Mesenchymal stem cell (in vitro differentiated cells and primary cell): ENCODE measurements around the gene ALG3. TPM values are rescaled to one million over a fixed set of nuclear protein-coding genes. Genes with fewer than 3 reads are reported as not detected.

Source experiments
- DNase-seq: peaks from one replicate; pipeline ENCODE4 v3.0.0-alpha.2; 2013
- H2AFZ ChIP-seq: one replicate; pipeline ENCODE4 v1.6.1; 2013; ENCODE audit warnings: low read depth, mild to moderate bottlenecking, control low read depth, inconsistent platforms, low read length, moderate library complexity
- H2AK5ac ChIP-seq: 2 replicates; pipeline ENCODE4 v1.6.1; 2013; ENCODE audit warnings: low read length, moderate library complexity, mild to moderate bottlenecking, inconsistent platforms; ENCODE audit not compliant: severe bottlenecking
- H2BK120ac ChIP-seq: one replicate; pipeline ENCODE4 v1.6.1; 2013; ENCODE audit warnings: low read depth, mild to moderate bottlenecking, inconsistent platforms, low read length, moderate library complexity
- H2BK12ac ChIP-seq, 2 experiments: one replicate each; pipeline ENCODE4 v1.6.1; 2013; ENCODE audit warnings: inconsistent platforms in 2 of 2, low read length in 2 of 2, mild to moderate bottlenecking in 2 of 2, moderate library complexity in 2 of 2, control low read depth in 1 of 2
- H2BK15ac ChIP-seq: one replicate; pipeline ENCODE4 v1.6.1; 2013; ENCODE audit warnings: mild to moderate bottlenecking, low read depth, inconsistent platforms; ENCODE audit not compliant: poor library complexity, severe bottlenecking
- H2BK5ac ChIP-seq: 2 replicates; pipeline ENCODE4 v1.6.1; 2013; ENCODE audit warnings: low read depth, mild to moderate bottlenecking, low read length, control low read depth, inconsistent platforms; ENCODE audit not compliant: poor library complexity, severe bottlenecking
- H3K14ac ChIP-seq, 2 experiments: one replicate each; pipeline ENCODE4 v1.6.1; 2013; ENCODE audit warnings: inconsistent platforms in 2 of 2, low read length in 2 of 2, control low read depth in 1 of 2, mild to moderate bottlenecking in 1 of 2, moderate library complexity in 1 of 2
- H3K18ac ChIP-seq, 2 experiments: one replicate each; pipeline ENCODE4 v1.6.1; 2013; ENCODE audit warnings: inconsistent platforms in 2 of 2, low read length in 2 of 2, control low read depth in 1 of 2, low read depth in 1 of 2, mild to moderate bottlenecking in 1 of 2
- H3K23ac ChIP-seq, 2 experiments: one replicate each; pipeline ENCODE4 v1.6.1; 2013; ENCODE audit warnings: inconsistent platforms in 2 of 2, low read length in 2 of 2, mild to moderate bottlenecking in 2 of 2, moderate library complexity in 2 of 2, control low read depth in 1 of 2
- H3K27ac ChIP-seq: 2 replicates; pipeline ENCODE4 v1.5.1; 2013; ENCODE audit warnings: mild to moderate bottlenecking, moderate library complexity, low read length, control low read depth, inconsistent platforms; ENCODE audit not compliant: poor library complexity, severe bottlenecking
- H3K27me3 ChIP-seq, 2 experiments: 2 replicates each; pipeline versions ENCODE4 v1.6.1 to v1.7.0; 2013; ENCODE audit warnings: low read length in 2 of 2, mild to moderate bottlenecking in 2 of 2, moderate library complexity in 2 of 2, control low read depth in 1 of 2, inconsistent platforms in 1 of 2; ENCODE audit not compliant: control insufficient read depth in 1 of 2, insufficient read depth in 1 of 2
- H3K36me3 ChIP-seq, 2 experiments: 2 replicates each; pipeline versions ENCODE4 v1.6.1 to v1.7.0; 2013; ENCODE audit warnings: low read length in 2 of 2, control low read depth in 1 of 2, inconsistent platforms in 1 of 2, low read depth in 1 of 2, mild to moderate bottlenecking in 1 of 2; ENCODE audit not compliant: insufficient read depth in 2 of 2, control insufficient read depth in 1 of 2
- H3K4ac ChIP-seq, 2 experiments: one replicate each; pipeline ENCODE4 v1.6.1; 2013; ENCODE audit warnings: inconsistent platforms in 2 of 2, low read length in 2 of 2, mild to moderate bottlenecking in 2 of 2, moderate library complexity in 2 of 2, control low read depth in 1 of 2, low read depth in 1 of 2
- H3K4me1 ChIP-seq: 2 replicates; pipeline ENCODE4 v1.6.1; 2013; ENCODE audit warnings: low read depth, low read length, control low read depth; ENCODE audit not compliant: control insufficient read depth, insufficient read depth
- H3K4me2 ChIP-seq: 2 replicates; pipeline ENCODE4 v1.6.1; 2013; ENCODE audit warnings: low read length, mild to moderate bottlenecking, inconsistent platforms; ENCODE audit not compliant: poor library complexity, severe bottlenecking
- H3K4me3 ChIP-seq, 2 experiments: 2 replicates each; pipeline versions ENCODE4 v1.5.1 to v1.7.0; 2013; ENCODE audit warnings: low read length in 2 of 2, mild to moderate bottlenecking in 2 of 2, control low read depth in 1 of 2, low read depth in 1 of 2; ENCODE audit not compliant: insufficient read depth in 1 of 2
- H3K79me1 ChIP-seq: replicated peaks from 2 replicates; pipeline ENCODE4 v1.6.1; 2013; ENCODE audit warnings: mild to moderate bottlenecking, control low read depth, low read length, inconsistent platforms; ENCODE audit not compliant: poor library complexity, severe bottlenecking
- H3K9ac ChIP-seq: 2 replicates; pipeline ENCODE4 v1.7.0; 2013; ENCODE audit warnings: mild to moderate bottlenecking, low read length, moderate library complexity
- H3K9me3 ChIP-seq: 2 replicates; pipeline ENCODE4 v1.7.0; 2013; ENCODE audit warnings: mild to moderate bottlenecking, low read length; ENCODE audit not compliant: control insufficient read depth
- H4K8ac ChIP-seq: one replicate; pipeline ENCODE4 v1.6.1; 2013; ENCODE audit warnings: inconsistent platforms, mild to moderate bottlenecking, low read length, moderate library complexity
- H4K91ac ChIP-seq: one replicate; pipeline ENCODE4 v1.6.1; 2013; ENCODE audit warnings: mild to moderate bottlenecking, low read length, inconsistent platforms
- WGBS: methylation state at CpG from one replicate; pipeline ENCODE4 v1.1.7; 2013; ENCODE audit warnings: mixed read lengths; 5-methylcytosine and 5-hydroxymethylcytosine counted together
- small RNA-seq: library from polyadenylated mRNA; stranded (forward); fragments of <200 nt; extraction: miRNeasy Mini kit (QIAGEN cat#:217004); gene quantifications from one replicate; pipeline ENCODE3, GENCODE V24; 2013; ENCODE audit warnings: low read depth

ALG3 gene

GRCh38 chr3:184193991-184194539, 54.7 kb downstream of the ALG3 start:
- no peak overlapping the region for H3K9ac ChIP-seq
- H2BK5ac ChIP-seq, result no peak overlapping the region
- peaks cover 64 to 77% of the 10 kb centered on the region in 2 experiments for H3K36me3 ChIP-seq
- H3K4me3 ChIP-seq, result no peak overlapping the region
- no peak overlapping the region for H3K18ac ChIP-seq
- H3K79me1 ChIP-seq, result peaks cover 21% of the 10 kb centered on the region
- H3K4ac ChIP-seq, result peak overlapping the region in 1 of 2 experiments; percentile 5
- H3K27ac ChIP-seq, result no peak overlapping the region
- H2AFZ ChIP-seq, result no peak overlapping the region
- no peaks in the 10 kb centered on the region for H3K27me3 ChIP-seq
- H4K91ac ChIP-seq, result no peak overlapping the region
- no peak overlapping the region for H2AK5ac ChIP-seq
- H2BK12ac ChIP-seq, result no peak overlapping the region
- no peaks in the 10 kb centered on the region for H3K9me3 ChIP-seq
- peak overlapping the region; percentile 45 for H4K8ac ChIP-seq
- H2BK15ac ChIP-seq, result no peak overlapping the region
- H2BK120ac ChIP-seq, result no peak overlapping the region
- peaks cover 2% of the 10 kb centered on the region for H3K4me1 ChIP-seq
- WGBS, result 95% methylated on average over 8 of the region's 9 CpGs
- no peak overlapping the region for H3K4me2 ChIP-seq
- DNase-seq, result no peak
- no peak overlapping the region for H3K14ac ChIP-seq
- H3K23ac ChIP-seq, result no peak overlapping the region

- Histone ChIP-seq H3K4me1 (peaks cover 7% of the 10 kb centered on the region), H2BK5ac (no peak overlapping the region), H3K9me3 (no peaks in the 10 kb centered on the region), H4K91ac (no peak overlapping the region), H3K14ac (no peak overlapping the region), H4K8ac (no peak overlapping the region), H2AK5ac (no peak overlapping the region), H3K27me3 (no peaks in the 10 kb centered on the region), H3K36me3 (peaks cover 75 to 88% of the 10 kb centered on the region in 2 experiments), H3K79me1 (peaks cover 32% of the 10 kb centered on the region), H3K23ac (no peak overlapping the region), H2BK120ac (no peak overlapping the region), H2BK15ac (no peak overlapping the region), H3K4me2 (no peak overlapping the region), H3K18ac (no peak overlapping the region), H2AFZ (no peak overlapping the region), H3K4me3 (no peak overlapping the region), H3K4ac (no peak overlapping the region), H3K9ac (no peak overlapping the region), H3K27ac (no peak overlapping the region), H2BK12ac (no peak overlapping the region)
- over 99% methylated on average over 10 of the region's 10 CpGs for WGBS
- DNase-seq, result no peak
Measured at GRCh38 chr3:184192889-184193288, 55.9 kb downstream of the ALG3 start.

Small RNA genes lying within 50 kb of the gene (small RNA-seq; reads per million reads assigned to genes)
- gene MIR1224, result not detected
